ENCODE results near the gene RASA3.

Gene RASA3

DNA sequence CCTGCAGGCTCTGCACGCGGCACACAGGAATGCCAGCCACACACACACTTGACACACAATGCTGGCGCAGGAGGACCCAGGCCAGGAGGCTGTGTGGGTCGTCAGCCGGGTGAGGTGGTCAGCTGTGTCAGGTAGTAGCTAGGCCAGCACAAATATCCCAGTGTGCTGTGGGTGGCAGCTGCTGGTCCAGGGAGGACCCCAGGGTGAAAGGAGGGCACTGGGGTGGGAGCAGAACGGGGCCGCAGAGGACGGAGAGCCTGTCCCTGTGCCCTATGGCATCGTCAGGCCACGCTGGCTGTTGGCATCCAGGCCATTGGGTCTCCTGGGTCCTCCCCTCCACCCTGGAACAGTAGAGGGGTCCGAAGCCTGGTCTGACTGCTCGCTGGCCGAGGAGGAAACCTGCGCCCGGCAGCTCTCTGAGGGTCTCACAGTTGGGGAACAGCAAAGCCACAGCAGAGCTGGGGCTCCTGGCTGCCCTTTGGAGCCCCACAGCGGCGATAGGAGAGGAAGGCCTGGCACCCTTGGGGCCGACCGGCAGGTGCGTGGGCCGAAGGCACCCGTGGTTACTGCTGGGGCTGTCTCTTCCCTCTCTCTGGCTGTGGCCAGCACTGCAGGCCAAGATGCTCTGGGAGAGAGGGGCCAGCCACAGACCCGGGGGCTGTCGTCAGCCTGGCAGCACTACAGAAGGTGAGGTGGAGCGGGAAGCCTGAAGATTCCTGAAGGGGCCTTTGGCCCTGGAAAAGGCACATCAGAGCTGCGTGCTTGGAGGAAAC is 185.8 kb downstream of the RASA3 start:
- TF ChIP-seq, protein P1, sequence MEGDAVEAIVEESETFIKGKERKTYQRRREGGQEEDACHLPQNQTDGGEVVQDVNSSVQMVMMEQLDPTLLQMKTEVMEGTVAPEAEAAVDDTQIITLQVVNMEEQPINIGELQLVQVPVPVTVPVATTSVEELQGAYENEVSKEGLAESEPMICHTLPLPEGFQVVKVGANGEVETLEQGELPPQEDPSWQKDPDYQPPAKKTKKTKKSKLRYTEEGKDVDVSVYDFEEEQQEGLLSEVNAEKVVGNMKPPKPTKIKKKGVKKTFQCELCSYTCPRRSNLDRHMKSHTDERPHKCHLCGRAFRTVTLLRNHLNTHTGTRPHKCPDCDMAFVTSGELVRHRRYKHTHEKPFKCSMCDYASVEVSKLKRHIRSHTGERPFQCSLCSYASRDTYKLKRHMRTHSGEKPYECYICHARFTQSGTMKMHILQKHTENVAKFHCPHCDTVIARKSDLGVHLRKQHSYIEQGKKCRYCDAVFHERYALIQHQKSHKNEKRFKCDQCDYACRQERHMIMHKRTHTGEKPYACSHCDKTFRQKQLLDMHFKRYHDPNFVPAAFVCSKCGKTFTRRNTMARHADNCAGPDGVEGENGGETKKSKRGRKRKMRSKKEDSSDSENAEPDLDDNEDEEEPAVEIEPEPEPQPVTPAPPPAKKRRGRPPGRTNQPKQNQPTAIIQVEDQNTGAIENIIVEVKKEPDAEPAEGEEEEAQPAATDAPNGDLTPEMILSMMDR (IDR thresholded peaks at IDR 0.05; ENCODE audit: insufficient read depth, missing control alignments), result no peak
- FAIRE-seq, result no peak
- DNase-seq (ENCODE audit: insufficient read length, low spot score), result no peak

DNA sequence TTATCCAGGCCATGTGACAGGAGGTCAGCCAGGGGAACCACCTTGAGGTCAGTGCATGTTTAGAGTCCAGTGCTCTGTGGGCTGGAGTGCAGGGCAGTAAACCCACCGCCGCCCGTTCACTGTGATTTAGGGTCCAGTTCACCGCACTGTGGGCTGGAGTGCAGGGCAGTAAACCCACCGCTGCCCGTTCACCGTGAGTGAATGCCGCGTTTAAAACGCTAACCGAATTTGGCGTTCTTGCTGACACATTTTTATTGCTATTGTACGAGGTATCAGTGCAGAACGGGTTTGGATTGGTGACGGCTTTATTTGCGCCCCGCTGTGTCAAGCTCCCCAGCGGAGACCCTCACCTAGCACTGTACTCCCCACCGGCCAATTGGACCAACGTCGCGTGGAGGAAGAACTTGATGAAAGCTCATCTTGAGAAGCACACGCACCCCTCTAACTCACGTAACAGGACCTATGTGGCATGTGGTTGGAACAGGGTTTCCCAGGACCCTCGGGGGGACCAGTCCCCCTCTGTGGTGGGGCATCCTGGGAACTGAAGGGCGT is 186.5 kb downstream of the RASA3 start:
- DNase-seq (ENCODE audit: insufficient read length, low spot score), result no peak
- no peak for FAIRE-seq
- TF ChIP-seq, protein P1 (IDR thresholded peaks at IDR 0.05; ENCODE audit: insufficient read depth, missing control alignments), result no peak

DNA sequence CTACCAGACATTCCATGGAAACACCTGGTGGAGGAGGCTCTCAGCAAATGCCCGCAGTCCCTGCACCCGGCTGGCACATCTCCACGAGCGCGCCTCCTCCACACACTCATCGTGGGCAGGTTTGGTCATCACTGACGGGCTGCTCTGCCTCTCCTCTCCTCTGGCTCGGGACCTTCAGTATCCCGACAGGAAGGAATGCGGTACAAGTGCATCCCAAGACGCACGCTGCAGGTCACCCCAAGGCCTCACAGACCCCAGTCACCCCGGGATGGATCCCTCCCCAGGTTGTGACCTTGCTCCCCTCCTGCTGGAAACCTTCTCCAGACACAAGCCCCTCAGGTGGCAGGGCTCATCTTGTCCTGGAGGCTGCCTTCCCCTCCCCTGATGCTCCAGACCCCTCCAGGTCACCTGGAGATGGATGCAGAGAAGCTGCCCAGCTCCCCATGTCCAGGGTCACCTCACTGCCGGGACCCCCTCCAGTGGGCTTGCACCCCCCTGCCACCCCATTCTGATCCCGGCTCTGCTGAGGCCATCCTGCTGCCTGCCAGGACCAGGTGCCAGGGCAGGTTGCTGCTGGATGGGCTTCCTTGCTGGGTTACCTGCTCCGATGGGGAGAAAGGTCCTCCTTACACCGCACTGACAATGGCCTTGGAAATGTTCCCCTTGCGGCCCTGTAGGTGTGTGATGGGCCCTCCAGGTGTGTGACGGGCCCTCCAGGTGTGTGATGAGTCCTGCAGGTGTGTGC is 188.4 kb downstream of the RASA3 start:
- no peak for FAIRE-seq
- TF ChIP-seq, protein P1 (IDR thresholded peaks at IDR 0.05; ENCODE audit: insufficient read depth, missing control alignments), result no peak
- no peak for DNase-seq (ENCODE audit: insufficient read length, low spot score)

GRCh38 chr13:113942591-113943103 is 189.8 kb downstream of the RASA3 start:
- FAIRE-seq (no peak), DNase-seq (ENCODE audit: insufficient read length, low spot score) (no peak)
- TF ChIP-seq, protein P1 (IDR thresholded peaks at IDR 0.05; ENCODE audit: insufficient read depth, missing control alignments), result no peak

DNA sequence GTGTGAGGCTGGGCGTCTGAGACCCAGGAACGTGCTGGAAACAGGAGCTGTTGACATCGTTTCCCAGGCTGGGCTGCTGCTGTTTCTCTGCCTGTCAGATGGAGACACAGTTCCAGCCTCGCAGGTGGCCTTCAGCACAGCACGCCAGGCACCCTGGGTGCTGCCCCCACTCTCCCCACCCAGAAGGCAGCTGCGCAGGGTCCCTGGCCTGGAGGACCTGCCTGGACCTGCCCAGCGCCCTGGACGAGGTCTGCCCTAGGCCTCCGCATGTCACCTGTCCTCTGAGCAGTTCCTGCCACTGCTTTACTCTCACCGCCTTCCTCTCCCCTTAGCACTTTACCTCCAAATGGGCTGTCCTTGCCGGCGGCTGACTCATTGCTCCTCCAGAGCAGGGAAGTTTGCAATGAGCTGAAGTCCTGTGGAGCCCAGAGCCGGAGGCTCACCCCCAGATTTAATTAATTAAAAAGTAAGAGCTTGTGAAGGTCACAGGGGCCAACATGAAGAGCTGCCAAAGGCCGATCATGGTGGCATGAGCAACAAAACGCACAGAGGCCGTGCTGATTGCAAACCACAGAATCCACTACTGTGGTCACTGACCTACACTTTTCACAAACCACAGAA is 190.7 kb downstream of the RASA3 start:
- TF ChIP-seq, protein P1 (IDR thresholded peaks at IDR 0.05; ENCODE audit: insufficient read depth, missing control alignments), result no peak
- FAIRE-seq, result no peak
- DNase-seq (ENCODE audit: insufficient read length, low spot score), result no peak

GRCh38 chr13:113939944-113940297 is 192.5 kb downstream of the RASA3 start:
- no peak for FAIRE-seq
- no peak for DNase-seq (ENCODE audit: insufficient read length, low spot score)
- TF ChIP-seq, protein P1 (IDR thresholded peaks at IDR 0.05; ENCODE audit: insufficient read depth, missing control alignments), result no peak
